Neural crest cell (in vitro differentiated cells): ENCODE data around the gene IFT122. TPM values are rescaled to one million over a fixed set of nuclear protein-coding genes. Genes with fewer than 3 reads are reported as not detected.
"Not testable (repeated sequence)": the region's sequence is repeated elsewhere in the genome, so short reads cannot be mapped to it uniquely, and the experiment has no call there.

Experiments
- DNase-seq: peaks from one replicate; pipeline ENCODE4 v3.0.0; 2021; ENCODE audit warnings: low read depth, mixed read lengths, low spot score
- H3K27ac Mint-ChIP-seq: one replicate; pipeline ENCODE4 v1.8.0; 2021; ENCODE audit warnings: mild to moderate bottlenecking, mixed read lengths; ENCODE audit not compliant: unreplicated experiment
- H3K27me3 Mint-ChIP-seq: 2 replicates; pipeline ENCODE4 v1.8.0; 2021; ENCODE audit warnings: low read depth, mild to moderate bottlenecking, mixed read lengths
- H3K36me3 Mint-ChIP-seq: 2 replicates; pipeline ENCODE4 v1.8.0; 2021; ENCODE audit warnings: low read depth, mild to moderate bottlenecking, mixed read lengths
- H3K4me1 Mint-ChIP-seq: 2 replicates; pipeline ENCODE4 v1.8.0; 2021; ENCODE audit warnings: mixed read lengths
- H3K4me3 Mint-ChIP-seq: one replicate; pipeline ENCODE4 v1.8.0; 2021; ENCODE audit warnings: mild to moderate bottlenecking, mixed read lengths
- H3K9me3 Mint-ChIP-seq: 2 replicates; pipeline ENCODE4 v1.8.0; 2021; ENCODE audit warnings: mixed read lengths
- CTCF ChIP-seq: fragments of 200-600 bp; sonication (generic); conservative IDR thresholded peaks from 2 replicates; pipeline ENCODE4 v1.5.0; 2021; ENCODE audit warnings: antibody characterized with exemption, mild to moderate bottlenecking
- total RNA-seq: library from RNA; stranded (reverse); gene quantifications from 2 replicates; pipeline ENCODE4 v1.2.1, GENCODE V29; 2021

Gene IFT122
- total RNA-seq, 1 donor from 2014 or later: 44.9 TPM

DNA sequence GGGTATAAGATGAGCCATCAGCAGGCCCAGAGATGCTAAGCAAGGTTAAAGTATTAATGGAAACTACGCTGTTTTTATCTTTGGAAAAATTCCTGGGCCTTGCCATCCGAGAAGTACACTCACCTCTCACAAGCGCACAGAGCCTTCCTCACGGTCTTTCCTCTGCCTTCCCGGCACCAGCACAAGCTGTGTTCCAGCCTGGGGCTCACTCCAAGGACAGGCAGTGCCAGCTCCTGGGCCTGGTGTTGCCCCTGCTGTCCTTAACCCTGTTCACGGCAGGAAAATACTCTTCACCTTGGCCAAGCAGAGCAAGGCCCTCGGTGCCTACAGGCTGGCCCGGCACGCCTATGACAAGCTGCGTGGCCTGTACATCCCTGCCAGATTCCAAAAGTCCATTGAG, 74.1 kb downstream of the IFT122 start:
- no peaks in the 10 kb centered on the region for H3K9me3 Mint-ChIP-seq
- no peaks in the 10 kb centered on the region for H3K4me1 Mint-ChIP-seq
- no peaks in the 10 kb centered on the region for H3K27me3 Mint-ChIP-seq
- H3K27ac Mint-ChIP-seq: no peak overlapping the region
- no peak overlapping the region for H3K4me3 Mint-ChIP-seq
- DNase-seq: no peak
- no peaks in the 10 kb centered on the region for H3K36me3 Mint-ChIP-seq
- no peak for TF ChIP-seq CTCF

- no peak overlapping the region for H3K27ac Mint-ChIP-seq
- no peaks in the 10 kb centered on the region for H3K4me1 Mint-ChIP-seq
- no peaks in the 10 kb centered on the region for H3K9me3 Mint-ChIP-seq
- DNase-seq: no peak
- TF ChIP-seq CTCF: no peak
- no peak overlapping the region for H3K4me3 Mint-ChIP-seq
- H3K27me3 Mint-ChIP-seq: no peaks in the 10 kb centered on the region
- no peaks in the 10 kb centered on the region for H3K36me3 Mint-ChIP-seq
These were observed 74.5 kb downstream of the IFT122 start for GRCh38 chr3:129514563-129514962.

DNA sequence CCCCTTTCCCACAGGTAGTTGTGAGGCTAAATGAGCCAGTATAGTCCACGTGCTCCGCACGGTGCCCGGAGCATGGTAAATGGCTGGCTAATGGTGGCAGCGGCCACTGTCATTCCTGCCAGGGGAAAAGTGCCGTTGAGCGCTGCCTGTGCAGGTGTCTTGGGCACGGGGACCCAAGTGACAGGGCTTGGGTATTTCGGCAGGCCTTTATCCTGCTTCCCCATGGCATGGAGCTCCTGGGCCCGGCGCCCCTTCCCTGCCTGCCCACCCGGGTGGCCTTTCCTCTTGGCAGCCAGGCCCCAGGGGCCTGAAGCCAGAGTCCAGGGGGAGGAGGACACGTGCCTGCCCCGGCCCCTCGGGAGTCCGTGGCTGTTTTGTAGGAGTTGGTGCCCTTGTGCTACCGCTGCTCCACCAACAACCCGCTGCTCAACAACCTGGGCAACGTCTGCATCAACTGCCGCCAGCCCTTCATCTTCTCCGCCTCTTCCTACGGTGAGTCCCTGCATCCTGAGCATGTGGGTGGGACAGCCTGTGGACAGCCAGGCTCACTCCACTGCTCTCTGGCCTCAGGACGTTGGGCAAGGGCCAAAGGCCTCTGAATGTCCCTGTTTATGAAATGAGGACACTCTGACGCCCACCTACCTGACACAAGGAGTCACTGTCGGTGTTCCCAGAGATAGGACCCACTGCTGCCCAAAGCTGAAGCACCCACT, 75.2 kb downstream of the IFT122 start:
- H3K9me3 Mint-ChIP-seq, H3K27ac Mint-ChIP-seq, H3K27me3 Mint-ChIP-seq, H3K36me3 Mint-ChIP-seq, H3K4me3 Mint-ChIP-seq, H3K4me1 Mint-ChIP-seq, DNase-seq: not testable (repeated sequence)

DNA sequence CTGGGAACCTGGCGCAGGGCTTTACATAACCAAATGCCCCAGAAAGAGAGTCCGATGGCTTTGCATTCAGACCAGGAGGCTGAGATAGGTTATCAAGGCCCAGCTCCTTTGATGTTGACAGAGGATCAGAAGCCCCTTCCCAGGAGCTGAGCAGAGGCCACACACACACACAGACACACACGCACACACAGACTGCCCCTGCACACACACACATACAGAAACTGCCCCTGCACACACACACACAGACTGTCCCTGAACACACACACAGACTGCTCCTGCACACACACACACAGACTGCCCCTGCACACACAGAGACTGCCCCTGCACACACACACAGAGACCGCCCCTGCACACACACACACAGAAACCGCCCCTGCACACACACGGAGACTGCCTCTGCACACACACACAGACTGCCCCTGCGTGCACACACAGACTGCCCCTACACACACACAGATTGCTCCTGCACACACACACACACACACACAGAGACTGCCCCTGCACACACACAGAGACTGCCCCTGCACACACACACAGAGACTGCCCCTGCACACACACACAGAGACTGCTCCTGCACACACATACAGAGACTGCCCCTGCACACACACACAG, 75.9 kb downstream of the IFT122 start:
- H3K36me3 Mint-ChIP-seq, H3K4me1 Mint-ChIP-seq, H3K27me3 Mint-ChIP-seq, H3K4me3 Mint-ChIP-seq, H3K9me3 Mint-ChIP-seq, DNase-seq, H3K27ac Mint-ChIP-seq: not testable (repeated sequence)

DNA sequence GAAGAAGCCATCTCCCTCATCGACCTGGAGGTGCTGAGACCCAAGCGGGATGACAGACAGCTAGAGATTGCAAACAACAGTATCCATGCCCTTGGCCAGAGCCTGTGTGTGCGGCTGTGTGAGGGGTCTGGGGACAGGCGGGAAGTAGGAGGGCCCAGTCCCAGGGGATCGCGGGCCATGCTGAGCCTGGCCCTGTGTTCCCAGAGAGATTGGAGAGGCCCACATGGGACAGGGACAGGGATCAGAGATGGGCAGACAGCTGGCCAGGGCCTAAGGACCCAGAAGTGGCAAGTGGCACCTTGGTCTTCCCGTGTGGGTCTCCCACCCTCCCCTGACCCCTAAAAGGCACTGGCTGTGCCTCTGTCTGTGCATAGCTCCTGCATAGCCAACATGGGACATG, 77.5 kb downstream of the IFT122 start:
- H3K36me3 Mint-ChIP-seq: no peaks in the 10 kb centered on the region
- TF ChIP-seq CTCF: no peak
- H3K4me3 Mint-ChIP-seq: no peak overlapping the region
- no peaks in the 10 kb centered on the region for H3K27me3 Mint-ChIP-seq
- H3K4me1 Mint-ChIP-seq: peaks cover 11% of the 10 kb centered on the region
- H3K27ac Mint-ChIP-seq: no peak overlapping the region
- DNase-seq: no peak
- no peaks in the 10 kb centered on the region for H3K9me3 Mint-ChIP-seq

GRCh38 chr3:129518038-129518561, 78.1 kb downstream of the IFT122 start:
- no peak for TF ChIP-seq CTCF

More at GRCh38 chr3:129518038-129518561, 78.1 kb downstream of the IFT122 start:
- no peaks in the 10 kb centered on the region for H3K9me3 Mint-ChIP-seq
- no peak overlapping the region for H3K4me3 Mint-ChIP-seq
- no peak overlapping the region for H3K27ac Mint-ChIP-seq
- H3K27me3 Mint-ChIP-seq: no peaks in the 10 kb centered on the region
- H3K36me3 Mint-ChIP-seq: no peaks in the 10 kb centered on the region
- peaks cover 11% of the 10 kb centered on the region for H3K4me1 Mint-ChIP-seq
- DNase-seq: no peak
